ENCODE results near the gene POLR3B.
"Not testable (repeated sequence)": the region's sequence is repeated elsewhere in the genome, so short reads cannot be mapped to it uniquely, and the experiment has no call there.

Gene POLR3B

GRCh38 chr12:106343214-106343528, 14.4 kb upstream of the POLR3B start:
- no peak for DNase-seq

DNA sequence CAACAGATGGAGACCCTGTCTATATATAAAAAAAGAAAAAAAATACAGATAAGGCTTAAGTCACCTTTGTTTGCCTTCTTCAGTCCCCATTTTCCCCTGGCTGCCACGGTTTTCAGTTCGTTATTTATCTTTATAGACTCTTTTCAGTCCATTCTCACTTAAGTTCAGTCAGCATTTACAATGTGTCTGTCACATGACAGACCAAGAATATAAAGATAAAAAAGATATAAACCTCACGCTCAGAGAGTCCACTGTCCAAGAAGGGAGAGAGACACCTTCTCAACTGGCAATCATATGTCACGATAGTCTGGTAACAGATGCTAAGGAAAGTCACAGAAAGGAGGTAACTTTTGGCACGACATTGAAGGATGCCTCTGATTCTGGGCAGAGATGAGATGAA, 13.4 kb upstream of the POLR3B start:
- no peak for DNase-seq

- no peak for DNase-seq
Observed at GRCh38 chr12:106345746-106346145, 11.8 kb upstream of the POLR3B start.

DNA sequence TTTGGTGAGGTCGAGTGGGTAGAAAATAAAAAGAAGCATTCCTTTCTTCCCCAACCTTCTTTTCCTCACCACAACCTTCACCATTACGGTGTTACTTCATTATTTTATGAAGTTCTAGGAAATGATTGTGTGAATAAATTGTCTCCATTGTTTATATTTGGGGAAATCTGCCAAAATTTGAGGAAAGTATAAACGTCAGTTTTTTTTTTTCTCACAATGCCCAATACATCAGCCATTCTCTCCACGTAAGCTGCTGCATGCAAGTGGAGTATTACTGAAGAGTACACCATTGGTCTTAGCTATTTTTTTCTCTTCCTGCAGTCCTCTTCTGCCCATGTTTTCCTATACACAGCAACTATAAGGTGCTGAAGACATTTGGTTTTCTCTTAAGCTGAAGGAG, 9.1 kb upstream of the POLR3B start:
- DNase-seq, result no peak

DNA sequence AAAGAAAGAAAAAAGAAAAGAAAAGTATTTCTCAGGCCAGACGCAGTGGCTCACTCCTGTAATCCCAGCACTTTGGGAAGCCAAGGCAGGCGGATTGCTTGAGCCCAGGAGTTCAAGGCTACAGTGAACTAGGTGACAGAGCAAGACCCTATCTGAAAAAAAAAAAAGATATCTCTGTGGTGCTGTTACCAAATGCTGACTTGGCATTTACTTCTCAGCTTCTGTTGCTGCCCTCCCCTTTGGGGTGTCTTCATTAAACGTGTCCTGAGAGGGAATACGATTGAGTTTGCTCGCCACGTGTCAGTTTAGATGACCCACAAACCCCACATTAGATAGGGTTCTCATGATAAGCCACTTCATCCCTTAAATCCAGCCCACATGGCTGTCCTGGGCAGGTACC, 4.4 kb upstream of the POLR3B start:
- DNase-seq, result no peak

GRCh38 chr12:106358396-106359241, 1.1 kb downstream of the POLR3B start:
- DNase-seq, result no peak

GRCh38 chr12:106359646-106360399, 2.3 kb downstream of the POLR3B start:
- DNase-seq, result no peak

GRCh38 chr12:106360400-106360994, 2.9 kb downstream of the POLR3B start:
- DNase-seq, result no peak

DNA sequence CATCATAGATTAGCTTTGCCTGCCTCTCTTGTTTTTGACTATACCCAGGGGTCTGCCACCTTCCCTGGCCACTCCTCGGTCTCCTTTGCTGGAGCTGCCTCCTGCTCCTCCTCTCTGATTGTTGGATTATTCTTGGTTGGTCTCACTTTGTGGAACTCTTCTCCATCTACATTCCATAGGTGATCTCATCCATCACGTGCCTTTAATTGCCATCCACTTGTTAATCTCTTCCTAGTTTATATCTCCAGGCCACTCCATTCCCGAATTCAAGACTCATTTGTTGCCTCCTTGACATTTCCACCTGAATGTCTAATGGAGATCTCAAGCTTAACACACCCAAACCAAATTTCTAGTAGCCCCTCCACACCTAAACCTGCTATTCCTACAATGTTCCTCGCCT, 5.4 kb downstream of the POLR3B start:
- DNase-seq, result no peak

- no peak for DNase-seq
Observed at GRCh38 chr12:106364261-106364660, 6.7 kb downstream of the POLR3B start.

GRCh38 chr12:106369624-106370346, 12.2 kb downstream of the POLR3B start:
- DNase-seq, result no peak

DNA sequence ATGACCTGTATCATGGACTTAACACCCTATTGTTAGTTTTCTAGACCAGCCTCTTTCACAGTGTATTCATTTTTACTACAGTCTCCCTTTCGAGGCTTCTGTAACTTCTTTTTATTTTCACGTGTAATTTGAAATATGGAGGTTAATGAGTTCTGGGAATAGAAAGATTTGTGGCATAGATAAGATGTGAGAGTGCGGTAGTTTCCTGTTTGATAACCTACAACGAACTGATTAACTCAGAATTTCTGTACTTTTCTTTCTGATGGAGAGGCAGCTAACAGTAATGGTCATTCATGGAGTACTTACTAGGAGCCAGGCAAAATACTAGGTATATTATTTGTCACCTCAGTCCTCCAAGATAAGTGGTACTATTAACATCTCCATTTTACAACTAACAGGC, 21.2 kb downstream of the POLR3B start:
- peak in 1 of 5 donors; percentile 20 for DNase-seq

GRCh38 chr12:106380954-106381353, 23.4 kb downstream of the POLR3B start:
- DNase-seq, result no peak

- not testable (repeated sequence) for DNase-seq
Observed at GRCh38 chr12:106381866-106382265, 24.3 kb downstream of the POLR3B start.

DNA sequence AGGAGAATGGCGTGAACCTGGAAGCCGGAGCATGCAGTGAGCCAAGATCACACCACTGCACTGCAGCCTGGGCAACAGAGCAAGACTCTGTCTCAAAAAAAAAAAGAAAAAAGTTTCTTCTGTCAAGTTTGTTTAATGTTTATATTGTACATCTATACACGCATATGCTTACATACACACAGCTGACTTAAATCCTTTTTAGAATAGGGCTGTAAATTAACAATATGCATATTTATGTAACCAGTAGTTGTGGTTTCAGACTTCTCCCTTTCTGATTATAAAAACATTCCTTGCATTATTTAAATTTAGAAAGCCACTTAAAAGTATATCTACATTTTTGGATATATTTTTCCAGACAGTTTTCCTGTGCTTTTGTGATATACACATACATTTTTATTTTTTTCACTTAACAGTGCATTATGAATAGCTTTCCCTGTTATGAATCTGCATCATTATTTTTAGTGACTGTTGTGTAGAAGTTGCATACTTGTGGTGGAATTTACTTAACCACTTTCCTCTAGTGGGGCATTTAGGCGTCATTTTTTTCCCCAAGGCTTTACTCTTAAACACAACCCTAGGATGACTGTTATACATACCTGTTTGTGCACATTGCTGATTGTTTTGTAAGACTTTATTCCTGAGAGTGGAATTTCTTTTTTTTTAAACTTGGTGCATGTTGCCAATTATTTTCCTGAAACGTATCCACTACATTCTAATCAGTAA, 29.4 kb downstream of the POLR3B start:
- DNase-seq, result no peak

DNA sequence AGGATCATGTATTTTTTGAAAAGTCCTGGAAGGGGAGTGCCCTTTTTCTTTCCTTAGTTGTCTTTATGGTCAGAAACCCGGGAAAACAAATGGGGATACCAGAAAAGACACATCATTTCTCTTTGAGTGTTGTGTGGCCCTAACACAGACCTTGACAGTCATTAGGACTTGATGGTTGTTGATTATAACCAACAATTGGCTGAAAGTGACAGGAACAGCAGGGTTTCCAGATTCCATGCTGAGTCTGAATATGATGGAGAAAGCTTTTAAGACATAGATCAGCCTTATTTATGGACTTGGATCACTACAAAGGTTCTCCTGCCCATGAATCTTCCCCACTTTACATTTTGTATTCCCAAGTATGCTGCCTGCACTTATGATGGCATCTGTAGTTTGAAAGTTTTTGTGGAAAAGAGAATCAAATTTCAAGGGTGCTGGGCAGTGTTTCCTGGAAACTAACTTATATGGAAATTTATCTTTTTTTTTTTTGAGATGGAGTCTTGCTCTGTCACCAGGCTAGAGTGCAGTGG, 30.4 kb downstream of the POLR3B start:
- DNase-seq, result no peak

DNA sequence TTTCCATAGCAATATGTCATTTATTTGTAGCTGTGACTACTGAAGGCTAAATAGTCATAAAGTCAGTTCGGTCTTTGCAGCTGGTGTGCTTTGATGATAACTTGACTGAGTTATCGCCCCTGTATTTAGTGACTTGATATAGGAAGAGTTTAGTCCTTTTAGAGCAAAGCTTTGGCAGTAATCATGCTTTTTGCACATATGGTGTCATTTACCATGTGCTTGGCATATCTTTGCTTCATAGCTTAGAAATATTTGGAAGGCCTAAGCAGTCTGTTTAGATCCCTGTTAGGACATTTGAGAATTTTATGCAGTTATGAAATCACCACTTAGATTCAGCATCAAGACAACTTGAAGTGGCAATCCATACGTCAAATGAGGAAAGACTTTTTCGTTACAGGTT, 31.6 kb downstream of the POLR3B start:
- no peak for DNase-seq

- no peak for DNase-seq
Observed at GRCh38 chr12:106392759-106393158, 35.2 kb downstream of the POLR3B start.

DNA sequence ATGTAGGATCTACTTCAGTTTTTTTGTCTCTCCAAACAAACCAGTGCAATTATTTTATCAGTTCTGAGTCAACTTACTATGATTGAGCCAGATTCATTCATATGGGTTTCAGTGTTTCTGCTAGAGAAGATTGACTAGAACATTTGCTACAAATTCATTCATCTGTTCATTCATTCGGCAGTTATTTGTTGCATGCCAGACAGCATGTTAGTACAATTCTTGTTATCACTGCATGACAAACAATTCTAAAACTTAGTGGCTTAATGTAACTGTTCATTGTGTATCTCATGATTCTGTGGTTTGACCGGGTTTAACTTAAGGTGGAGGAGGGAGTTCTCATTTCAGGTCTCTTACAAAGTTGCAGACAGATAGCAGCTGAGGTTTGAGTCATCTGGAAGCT, 52.3 kb downstream of the POLR3B start:
- no peak for DNase-seq

DNA sequence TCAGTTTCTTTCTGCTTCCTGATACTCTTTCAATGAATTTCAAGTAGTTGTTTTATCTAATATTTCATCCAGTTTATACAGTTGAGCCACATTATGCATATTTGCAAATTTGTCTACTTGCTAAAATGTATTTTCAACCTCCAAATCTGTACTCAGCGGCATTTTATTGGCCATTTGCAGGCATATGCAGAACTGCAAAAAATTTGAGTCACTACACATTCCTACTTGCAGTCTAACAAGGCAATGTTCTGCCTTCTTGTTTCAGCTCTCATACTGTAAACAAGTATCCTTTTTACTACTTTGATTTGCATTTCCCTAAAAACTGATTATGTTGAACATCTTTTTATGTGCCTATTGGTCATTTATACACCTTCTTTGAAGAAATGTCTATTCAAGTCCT, 55.0 kb downstream of the POLR3B start:
- no peak for DNase-seq

DNA sequence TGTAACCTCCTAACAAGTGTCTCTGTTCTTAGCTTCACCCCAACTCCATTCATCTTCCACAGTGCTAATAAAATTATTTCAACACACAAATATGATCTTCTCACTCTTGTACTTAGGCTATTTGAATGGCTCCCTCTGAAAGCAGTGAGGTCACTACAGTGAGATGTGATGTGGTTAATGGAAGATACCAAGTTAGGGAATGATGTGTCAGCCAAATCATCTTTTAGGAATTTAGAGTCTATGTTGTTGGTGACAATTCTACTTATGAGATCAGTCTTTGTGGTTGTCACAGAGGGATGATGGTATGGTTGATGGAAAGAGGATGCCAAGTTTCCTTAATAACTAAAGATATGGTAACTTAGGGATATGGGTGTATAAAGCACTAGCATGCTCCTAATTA, 57.6 kb downstream of the POLR3B start:
- DNase-seq, result no peak

GRCh38 chr12:106416273-106416672, 58.7 kb downstream of the POLR3B start:
- no peak for DNase-seq
